T-helper 2 cell treated with Interferon-gamma antibody and Interleukin-4, amounts not matched to agents 100 ng/mL and 5 ng/mL, for 36 hours (primary cell): Measurements from ENCODE around the gene FRMD5. TPM values are rescaled to one million over a fixed set of nuclear protein-coding genes. Genes with fewer than 3 reads are reported as not detected.
"Not testable (repeated sequence)": the region's sequence is repeated elsewhere in the genome, so short reads cannot be mapped to it uniquely, and the experiment has no call there.

Source experiments
- intact Hi-C: fragments of 100-400 bp; cut with micrococcal nuclease; formaldehyde crosslinking; loops from one replicate; pipeline ENCODE4 v1.15.1; 2023
- total RNA-seq: library from RNA; stranded (reverse); gene quantifications from 2 replicates; pipeline ENCODE4 v1.2.3, GENCODE V29; 2022

Gene FRMD5
- total RNA-seq, 1 donor from 2014 or later = not detected

DNA sequence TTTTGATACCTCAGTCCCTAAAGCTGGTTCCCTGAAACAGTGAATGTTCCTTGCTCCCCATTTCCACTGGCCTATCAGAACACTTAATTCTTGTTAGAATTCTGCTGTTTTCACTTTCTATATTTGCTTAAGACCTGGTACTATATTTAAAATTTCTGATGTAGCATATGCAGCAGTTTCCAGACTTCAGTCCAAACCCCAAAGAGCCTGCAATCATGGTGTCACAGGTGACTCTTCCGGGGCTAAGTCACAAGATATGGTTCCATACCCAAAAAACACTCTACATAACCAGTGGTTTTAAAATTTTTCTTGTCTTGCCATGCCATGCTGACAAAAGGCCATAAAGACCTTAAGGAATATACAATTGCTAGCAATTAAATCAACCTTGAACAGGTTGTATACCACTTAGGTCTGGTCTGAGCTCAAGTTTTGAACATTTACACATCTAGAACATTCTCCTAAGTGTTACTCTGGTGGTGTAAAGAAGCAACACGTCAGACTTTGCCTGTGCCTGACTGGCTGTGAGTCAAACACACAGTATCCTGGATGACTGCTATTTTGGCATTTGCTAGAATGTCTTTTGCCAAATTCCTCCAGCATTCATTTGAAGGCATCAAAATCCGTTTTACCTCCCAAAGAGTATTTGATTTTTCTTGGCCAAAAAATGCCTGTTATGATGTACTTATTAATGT lies 160.0 kb downstream of the FRMD5 start:
- intact Hi-C loops = no loop called here

DNA sequence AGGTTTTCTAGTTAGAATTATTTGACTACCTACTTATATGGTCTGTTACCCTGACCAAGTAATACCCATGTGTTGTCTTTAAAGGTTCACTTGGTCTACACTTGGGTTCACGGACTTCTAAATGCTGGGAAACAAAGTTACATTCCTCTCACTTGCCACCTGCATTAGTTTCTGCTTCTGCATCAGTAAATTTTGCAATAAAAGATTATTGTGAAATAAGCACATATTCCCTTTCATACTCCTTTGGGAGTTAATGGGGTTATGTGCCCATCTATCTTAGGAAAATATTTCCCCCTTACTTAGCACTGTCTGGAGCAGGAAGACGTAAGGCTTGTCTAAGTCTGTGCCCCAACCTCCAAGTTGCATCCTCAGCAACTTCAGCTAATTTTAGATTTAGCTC lies 160.7 kb downstream of the FRMD5 start:
- intact Hi-C loops = no loop called here

DNA sequence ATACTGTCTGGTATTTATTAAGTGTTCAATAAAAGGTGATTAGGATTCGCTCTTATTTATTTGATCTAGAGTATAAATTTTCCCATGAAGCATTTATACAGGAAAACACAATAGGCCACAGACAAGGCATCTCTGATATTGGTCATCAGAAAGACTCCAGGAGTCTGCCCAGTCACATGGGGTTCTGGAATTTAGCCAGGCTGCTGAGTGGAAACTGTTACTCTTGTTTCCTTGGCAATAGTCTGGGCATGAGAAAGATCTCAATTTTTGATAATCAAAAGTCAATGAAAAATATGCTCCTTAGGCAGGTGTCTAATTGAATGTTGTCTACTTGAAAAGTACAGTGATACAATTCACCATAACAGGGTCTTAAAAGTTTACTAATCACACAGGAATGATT lies 161.2 kb downstream of the FRMD5 start:
- intact Hi-C loops = no loop called here

DNA sequence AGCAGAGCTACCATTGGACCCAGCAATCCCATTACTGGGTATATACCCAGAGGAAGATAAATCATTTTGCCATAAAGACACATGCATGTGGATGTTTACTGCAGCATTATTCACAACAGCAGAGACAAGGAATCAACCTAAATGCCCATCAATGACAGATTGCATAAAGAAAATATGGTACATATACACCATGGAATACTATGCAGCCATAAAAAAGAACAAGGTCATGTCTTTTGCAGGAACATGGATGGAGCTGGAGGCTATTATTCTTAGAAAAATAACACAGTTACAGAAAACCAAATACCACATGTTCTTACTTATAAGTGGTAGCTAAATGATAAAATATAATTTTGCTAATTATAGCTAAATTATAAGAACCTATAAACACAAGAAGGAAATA lies 162.3 kb downstream of the FRMD5 start:
- intact Hi-C loops = not testable (repeated sequence)

DNA sequence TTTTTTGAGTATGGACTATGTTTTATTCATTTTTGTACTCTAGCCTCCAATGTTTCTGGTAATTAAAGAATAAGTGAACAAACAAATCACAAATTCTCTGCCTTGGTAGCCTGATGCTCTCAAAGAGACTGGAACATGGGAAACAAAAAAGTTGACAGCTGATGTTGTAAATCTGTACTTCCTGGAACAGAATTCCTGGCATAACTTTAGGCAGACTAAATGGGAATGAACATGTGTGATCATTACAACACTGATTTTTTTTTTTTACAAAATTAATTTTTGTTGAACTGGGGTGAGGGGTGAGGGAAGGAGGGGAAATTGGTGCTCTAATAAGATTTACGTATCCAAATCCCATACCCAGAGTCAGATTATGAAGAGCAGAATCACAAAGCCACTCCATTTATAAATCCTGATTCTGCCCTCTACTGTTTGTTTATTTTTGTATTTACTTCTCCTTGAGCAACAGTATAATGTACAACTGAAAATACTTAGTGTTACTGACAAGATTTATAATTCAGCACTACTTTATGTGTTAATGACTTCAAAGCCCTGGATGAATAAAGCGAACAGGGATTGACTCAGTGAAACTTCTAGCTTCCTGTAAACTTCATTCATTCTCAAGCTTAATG lies 165.0 kb downstream of the FRMD5 start:
- intact Hi-C loops = no loop called here

GRCh38 chr15:44029003-44029402 lies 166.1 kb downstream of the FRMD5 start:
- intact Hi-C loops = no loop called here

GRCh38 chr15:44028349-44028748 lies 166.7 kb downstream of the FRMD5 start:
- intact Hi-C loops = no loop called here

DNA sequence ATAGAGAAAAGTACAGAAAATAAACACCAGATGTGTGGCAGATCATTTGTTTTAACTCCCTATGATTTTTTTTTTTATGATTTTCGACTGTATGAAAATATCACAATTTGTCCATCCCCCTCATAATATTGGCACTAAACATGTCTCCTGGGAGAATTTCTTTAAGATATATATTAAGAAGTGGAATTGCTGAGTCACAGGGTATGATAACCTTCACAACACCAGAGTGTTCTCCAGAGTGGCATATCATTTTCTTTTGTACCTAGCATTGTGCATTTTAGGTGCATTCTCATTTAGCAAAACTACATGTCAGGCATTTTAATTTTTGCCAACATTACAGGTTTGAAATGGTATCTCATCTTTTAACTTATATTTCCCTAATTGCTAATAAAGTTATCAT lies 170.9 kb downstream of the FRMD5 start:
- intact Hi-C loops = no loop called here

DNA sequence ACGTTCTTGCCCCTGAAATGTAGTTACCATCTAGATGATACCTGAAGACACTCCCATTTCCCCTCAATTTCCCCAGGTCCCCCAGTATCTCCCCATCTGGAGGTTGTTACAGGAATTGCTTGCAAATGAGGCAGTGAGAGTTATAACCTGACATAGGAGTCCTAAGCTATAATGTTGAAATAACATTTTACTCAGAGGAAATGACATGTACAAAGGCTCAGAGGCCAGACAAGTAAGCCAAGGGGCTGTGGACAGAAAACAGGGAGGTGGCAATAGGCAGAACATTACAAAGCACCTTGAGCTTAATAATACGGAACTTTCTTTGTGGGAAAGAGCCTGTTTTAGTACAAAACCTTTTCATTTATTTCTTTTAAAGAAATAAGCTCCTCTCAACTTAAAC lies 171.9 kb downstream of the FRMD5 start:
- intact Hi-C loops = no loop called here

- intact Hi-C loops = no loop called here
Measured at GRCh38 chr15:44018151-44018550, 176.9 kb downstream of the FRMD5 start.

DNA sequence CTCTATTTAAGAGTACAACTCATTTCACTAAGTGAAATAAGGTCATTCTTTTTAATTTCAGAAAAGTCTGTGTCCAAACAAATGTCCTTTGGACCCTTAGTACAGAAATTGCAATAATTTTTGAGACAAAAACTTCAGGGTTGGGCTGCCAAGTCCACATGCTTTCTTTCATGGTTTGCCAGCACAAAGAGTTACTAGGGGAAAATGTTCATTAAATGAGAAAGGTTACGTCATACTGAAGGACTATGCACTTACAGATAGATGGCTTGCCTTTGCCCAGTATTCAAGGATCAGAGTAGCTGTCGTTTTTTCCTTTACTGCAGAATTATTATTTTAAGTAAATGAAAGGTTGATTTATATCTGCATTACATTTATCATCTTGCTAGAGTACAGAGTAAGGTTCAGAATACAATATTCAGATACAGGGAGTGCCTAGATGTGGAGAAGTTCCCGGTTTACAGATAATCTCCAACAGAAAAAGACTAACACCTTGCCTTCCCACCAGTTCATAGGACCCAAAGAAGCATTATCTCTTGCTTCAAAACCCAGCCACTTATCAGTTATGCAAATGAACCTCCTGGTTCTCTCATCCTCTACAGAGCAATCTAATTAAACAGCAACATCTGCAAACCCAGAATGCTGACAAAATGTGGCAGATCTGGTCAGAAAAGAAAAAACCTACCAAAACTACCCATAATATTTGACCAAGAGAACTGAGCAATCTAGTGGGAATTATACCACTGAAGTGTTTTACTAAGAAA lies 179.3 kb downstream of the FRMD5 start:
- intact Hi-C loops = no loop called here

DNA sequence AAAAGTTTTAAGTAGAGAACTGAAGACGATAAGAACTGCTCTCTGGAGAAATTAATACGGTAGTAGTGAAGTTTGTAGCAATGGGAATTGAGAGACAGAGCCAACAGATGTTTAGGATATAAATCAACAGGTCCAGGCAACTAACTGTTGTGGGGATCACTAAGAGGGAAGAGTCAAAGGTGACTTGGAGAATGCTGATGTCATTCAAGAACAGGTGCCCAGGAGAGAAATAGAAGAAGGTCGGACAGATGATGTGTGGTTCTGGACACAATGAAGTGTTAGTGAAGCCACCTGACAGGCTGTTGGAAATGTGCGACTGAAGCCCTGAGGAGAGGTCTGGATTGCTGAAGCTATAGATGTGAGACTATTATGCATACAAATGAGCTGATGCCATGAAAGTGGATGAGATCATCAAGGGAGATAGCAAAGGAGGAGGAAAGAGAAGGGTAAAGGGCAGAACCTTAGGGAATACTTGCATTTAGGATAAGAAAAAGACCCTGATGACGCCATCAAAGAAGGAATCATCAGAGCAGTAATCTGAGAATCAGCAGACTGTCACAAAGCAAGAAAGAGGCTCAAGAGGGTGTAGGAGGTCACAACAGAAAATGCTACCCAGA lies 183.7 kb downstream of the FRMD5 start:
- intact Hi-C loops = no loop called here

- intact Hi-C loops = no loop called here
Measured at GRCh38 chr15:44010089-44010488, 185.0 kb downstream of the FRMD5 start.

DNA sequence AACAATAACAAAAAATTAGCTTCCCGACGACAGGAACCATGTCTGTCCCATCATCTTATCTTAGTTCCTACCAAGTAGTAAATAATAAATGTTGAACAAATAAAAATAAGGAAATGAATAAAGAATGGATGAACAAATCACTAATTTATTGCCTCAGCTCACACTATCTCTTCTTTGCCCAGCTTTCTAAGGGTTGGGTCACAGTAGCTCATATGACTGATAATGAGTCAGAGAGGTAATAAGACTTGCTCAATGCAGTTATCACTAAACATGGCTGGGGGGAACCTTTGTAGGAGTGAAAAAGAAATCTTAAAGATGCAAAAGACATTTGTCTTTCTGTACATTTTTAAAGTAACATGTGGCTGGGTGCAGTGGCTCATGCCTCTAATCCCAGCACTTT lies 186.0 kb downstream of the FRMD5 start:
- intact Hi-C loops = no loop called here

- intact Hi-C loops = not testable (repeated sequence)
Measured at GRCh38 chr15:44000248-44000647, 194.8 kb downstream of the FRMD5 start.

GRCh38 chr15:43998607-43999006 lies 196.5 kb downstream of the FRMD5 start:
- intact Hi-C loops = no loop called here

GRCh38 chr15:43991206-43991605 lies 203.9 kb downstream of the FRMD5 start:
- intact Hi-C loops = no loop called here

- intact Hi-C loops = no loop called here
Measured at GRCh38 chr15:43989938-43990337, 205.1 kb downstream of the FRMD5 start.

- intact Hi-C loops = no loop called here
Measured at GRCh38 chr15:43988900-43989299, 206.2 kb downstream of the FRMD5 start.

DNA sequence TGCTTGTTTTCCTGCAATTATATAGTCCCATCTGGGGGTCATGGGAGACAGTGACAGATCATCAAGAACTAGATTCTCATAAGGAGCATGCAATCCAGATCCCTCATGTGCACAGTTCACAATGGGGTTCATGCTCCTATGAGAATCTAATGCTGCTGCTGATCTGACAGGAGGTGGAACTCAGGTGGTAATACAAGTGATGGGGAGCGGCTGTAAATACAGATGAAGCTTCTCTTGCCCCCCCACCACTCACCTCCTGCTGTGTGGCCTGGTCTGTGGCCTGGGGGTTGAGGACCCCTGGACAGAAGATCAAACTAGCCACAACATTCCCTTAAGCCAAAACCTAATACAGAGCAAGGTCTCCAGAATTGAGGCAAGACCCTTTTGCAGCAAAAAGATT lies 207.1 kb downstream of the FRMD5 start:
- intact Hi-C loops = no loop called here

- intact Hi-C loops = no loop called here
Measured at GRCh38 chr15:43985976-43986680, 208.9 kb downstream of the FRMD5 start.
